ENCODE data around the gene TTC39A.
A peak's percentile ranks its signal among the peaks of the same experiment; 100 is the strongest.
"Not testable (repeated sequence)": the region's sequence is repeated elsewhere in the genome, so short reads cannot be mapped to it uniquely, and the experiment has no call there.

The TTC39A gene

DNA sequence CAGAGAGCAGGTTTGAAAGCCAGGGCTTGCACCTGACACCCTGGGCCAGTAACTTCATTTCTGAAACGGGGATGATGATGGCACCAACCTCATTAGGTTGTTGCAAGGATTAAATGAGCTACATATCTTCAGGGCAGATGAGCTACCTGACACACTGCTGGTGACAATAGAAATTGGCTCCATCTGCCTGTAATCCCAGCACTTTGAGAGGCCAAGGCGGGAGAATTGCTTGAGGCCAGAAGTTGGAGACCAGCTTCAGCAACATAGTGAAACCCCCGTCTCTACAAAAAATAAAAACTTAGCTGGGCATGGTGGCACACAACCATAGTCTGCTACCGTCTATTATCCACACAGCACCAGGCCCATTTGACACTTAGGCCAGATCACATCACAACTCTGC, 6.3 kb upstream of the TTC39A start:
- DNase-seq (ENCODE audit: low spot score), result no peak

DNA sequence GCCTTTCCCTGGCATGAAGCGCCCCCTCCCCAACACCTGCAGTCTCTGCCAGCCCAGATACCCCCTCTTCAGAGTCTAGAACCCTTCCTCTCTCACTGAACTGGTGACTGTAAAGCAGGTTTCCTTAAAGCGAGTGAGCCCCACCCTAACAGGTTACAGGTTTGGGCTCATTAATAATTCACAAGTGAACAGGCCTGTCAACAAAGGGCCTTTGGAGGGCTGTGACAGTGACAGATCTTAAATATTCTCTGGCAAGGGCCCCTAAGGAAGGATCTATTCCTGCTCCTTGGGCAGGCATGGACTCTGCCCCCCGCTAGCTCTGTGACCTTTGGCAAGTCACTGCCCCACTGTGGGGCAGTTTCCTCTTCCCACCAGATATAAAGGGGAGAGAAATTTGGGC, 5.6 kb upstream of the TTC39A start:
- no peak for DNase-seq (ENCODE audit: low spot score)

DNA sequence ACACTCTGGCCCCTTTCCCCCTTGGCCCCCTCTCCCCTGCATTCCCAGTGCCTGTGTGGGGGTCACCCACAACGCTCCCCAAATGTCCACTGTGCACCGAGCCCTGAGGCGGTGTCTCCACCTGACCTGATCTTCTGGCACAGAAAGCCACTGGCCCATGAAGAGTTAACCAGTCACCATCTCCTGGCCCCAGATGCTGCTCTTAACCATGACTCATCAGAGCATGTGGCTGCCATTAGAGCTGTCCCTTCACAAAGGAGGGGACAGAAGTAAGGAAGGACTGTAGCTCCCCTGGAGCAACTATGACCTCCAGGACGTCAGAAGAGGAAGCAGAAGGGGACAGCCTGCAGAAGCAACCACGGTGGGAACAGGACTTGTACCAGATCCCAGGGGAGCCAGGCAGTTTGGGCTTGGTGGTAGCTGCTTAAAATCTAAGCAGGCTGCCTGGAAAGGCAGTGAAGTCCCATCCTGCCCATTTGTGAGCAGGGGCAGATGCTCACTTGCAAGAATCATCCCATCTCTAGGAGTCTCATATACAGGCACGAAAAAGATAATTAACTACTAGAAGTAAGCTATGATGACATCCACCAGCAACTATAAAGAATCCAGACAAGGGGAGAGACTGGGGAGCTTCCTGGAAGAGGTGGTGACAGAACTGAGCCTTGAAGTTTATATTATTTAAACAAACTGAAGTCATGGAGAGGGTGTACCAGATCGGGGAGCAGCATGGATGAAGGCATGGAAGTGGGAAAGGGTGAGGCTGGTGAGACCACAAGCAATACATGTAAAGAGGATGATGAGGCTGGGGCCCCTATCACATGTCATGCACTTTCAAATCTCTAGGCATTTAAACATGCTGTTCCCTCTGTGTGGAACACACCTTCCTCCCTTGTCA, 1.1 kb upstream of the TTC39A start:
- peak; percentile 65 for DNase-seq (ENCODE audit: low spot score)

DNA sequence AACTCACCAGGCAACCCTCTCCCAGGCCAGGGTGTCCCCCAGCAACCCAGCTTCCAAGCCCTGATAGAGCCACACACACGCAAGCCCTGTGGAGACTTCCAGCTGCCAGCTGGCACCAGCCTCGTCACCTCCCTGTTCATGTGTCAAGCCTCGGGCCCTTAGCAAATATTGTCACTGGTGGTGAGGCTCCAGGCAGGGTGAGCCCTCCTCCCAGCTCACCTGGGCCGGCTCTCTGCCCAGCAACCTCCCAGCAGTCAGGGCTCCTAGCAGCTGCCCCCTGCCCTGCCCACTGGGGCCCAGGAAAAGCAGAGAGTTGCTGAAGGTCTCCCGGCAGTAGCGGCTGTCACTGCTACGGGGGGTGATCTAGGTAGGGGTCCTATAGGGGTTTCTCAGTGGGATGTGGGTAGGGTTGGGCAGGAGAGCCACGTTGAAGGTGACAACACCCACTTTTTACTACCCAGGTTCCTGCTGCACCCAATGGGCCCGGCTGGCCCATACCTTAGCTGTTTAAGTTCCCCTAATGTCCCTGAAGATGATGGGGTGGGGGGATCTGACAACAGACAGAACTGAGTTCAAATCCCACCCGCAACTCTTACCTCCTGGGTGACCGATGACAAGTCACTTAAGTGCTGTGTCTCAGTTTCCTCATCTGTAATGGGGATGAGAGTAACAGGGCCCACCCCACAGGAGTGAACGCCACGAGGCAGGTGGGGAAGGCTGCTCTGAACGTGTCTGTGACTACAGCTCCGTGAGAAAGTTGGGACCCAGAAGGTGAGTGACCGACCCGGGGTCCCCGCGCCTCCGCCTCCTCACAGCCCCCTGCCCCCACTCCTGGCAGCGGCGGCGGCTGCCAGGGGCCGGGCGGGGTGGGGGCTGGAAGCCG, 678 bp downstream of the TTC39A start:
- DNase-seq (ENCODE audit: low spot score), result no peak

DNA sequence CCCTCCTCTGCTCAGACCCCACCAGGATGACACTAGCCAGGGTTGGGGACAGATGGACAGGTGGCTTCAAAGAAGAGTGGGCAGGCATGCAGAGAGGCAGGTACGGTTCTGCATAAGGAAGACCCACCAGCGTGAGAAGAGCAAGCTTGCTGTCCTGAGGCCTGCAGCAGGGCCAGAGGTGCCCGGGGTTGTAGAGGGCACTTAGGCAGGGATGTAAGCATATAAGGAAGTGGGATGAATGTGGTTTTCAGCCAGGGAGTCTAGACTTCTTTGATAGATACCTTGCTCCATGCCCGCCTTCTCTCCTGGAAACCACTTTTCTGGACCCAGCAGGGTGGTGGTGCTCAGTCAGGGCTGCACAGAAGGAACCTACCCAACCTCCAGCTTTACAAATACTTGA, 1.4 kb downstream of the TTC39A start:
- DNase-seq (ENCODE audit: low spot score), result no peak

DNA sequence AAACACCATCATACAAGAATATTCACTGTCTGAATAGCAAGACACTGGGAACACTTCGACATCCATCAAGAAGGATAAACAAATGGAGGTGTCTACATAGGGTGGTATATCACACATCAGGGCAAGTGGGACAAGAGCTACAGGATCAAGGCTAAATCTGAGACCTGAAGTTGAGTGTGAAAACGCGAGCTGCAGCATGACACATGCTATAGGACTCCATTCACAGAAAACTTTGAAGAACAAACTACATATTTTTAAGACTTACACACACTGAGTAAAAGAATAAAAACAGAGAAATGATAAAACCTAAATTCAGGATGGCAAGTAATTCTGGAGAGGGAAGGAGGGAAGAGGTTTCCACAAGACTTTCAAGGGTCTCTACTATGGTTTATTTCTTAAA, 2.1 kb downstream of the TTC39A start:
- DNase-seq (ENCODE audit: low spot score), result no peak

DNA sequence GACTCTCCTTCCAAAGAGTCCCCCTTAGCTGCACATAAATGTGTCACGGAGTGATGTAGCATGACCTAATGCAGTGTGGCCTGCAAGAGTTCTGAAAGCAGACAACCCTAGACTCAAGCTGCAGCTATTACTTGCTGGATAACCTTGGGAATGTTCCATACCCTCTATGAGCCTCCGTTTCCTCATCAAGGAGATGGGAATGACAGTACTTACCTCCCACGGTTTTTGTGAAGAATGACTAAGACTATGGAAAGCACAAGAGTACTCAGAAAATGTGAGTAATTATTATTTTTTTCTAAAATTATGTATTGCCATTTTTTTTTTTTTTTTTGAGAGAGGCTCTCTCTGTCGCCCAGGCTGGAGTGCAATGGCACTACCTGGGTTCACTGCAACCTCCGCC, 3.0 kb downstream of the TTC39A start:
- no peak for DNase-seq (ENCODE audit: low spot score)

DNA sequence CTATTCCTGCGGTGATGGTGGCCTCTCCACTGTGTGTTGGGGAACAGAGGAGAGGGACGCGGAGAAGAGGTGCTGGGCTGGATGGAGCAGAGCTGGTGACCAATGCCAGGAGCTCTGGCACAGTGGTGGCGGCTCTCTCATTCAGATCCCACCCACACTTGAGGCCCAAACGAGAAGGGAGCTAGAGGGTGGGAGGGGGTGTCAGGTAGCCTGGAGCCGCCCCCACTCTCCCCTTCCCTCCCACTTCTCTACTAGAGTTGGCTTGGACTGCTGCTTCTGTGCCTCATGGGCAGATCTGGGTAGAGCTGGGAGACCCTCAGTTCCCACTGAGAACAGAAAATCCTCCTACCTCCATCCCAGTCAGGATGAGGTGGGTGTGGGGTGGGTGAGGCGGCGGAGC, 3.5 kb downstream of the TTC39A start:
- no peak for DNase-seq (ENCODE audit: low spot score)

DNA sequence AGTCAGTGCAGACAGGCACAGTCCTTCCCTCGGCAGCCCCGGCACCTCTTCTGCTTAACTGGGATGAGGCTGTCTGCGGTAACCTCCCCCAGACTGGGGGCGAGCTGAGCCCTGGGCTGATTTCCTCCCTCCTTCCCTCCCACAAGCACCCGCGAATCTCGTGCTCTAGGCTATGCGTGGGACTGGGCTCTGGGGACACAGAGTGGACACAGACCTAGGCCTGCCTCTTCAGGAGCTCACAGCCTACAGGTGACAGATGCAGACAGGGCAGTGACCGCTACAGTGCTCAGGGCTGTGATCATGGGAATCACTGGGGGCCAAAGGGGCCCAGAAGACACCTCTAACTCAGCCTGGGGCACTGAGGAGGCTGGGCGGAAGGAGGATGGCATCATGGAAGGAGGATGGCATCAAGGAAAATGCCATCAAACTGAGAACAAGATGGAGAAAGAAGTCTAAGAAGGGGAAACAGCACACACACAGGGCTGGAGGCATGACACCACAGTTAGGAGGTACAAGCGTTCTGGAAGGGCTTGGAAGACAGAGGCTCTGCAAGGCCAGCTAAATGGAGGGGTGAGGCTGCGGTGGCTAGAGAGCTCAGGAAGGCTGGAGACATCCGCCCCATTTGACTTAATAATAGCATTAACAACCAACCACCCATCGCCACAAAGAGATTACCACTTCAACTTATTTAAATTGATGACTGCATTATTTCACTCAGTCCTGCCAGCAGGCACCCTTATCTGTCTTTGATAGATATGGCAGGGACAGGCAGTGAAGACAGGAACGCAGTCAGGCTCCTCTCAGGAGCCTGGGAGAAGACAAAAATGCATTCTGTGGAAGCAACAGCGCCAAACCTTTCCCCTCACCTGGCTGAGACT, 4.2 kb downstream of the TTC39A start:
- no peak for DNase-seq (ENCODE audit: low spot score)

DNA sequence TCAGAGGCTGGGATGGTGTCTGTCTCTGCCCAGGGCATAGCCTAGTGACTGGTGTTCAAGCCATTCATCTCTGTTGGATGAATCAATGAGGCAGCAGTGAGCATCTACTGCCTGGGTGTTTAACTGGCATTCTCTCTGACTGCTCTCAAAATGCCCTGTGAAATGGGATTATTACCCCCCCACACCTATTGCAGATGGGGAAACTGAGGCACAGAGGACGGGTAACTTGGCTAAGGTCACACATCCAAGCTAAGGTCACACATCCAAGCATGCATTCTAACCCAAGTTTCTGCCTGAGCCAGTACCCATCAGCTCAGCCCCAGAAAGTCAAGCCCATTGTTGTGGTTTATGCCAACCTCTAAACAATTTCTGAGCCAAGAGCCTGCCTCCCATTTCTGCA, 5.0 kb downstream of the TTC39A start:
- no peak for DNase-seq (ENCODE audit: low spot score)

DNA sequence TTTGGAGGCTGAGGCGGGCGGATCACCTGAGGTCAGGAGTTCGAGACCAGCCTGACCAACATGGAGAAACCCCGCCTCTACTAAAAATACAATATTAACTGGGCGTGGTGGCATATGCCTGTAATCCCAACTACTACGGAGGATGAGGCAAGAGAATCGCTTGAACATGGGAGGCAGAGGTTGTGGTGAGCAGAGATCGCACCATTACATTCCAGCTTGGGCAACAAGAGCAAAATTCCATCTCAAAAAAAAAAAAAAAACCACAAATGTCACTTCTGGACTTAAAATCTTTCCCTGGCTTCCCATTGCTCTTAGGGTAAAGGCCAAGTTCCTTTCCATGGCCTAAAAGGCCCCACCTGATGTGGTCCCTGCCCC, 5.4 kb downstream of the TTC39A start:
- DNase-seq (ENCODE audit: low spot score), result not testable (repeated sequence)

DNA sequence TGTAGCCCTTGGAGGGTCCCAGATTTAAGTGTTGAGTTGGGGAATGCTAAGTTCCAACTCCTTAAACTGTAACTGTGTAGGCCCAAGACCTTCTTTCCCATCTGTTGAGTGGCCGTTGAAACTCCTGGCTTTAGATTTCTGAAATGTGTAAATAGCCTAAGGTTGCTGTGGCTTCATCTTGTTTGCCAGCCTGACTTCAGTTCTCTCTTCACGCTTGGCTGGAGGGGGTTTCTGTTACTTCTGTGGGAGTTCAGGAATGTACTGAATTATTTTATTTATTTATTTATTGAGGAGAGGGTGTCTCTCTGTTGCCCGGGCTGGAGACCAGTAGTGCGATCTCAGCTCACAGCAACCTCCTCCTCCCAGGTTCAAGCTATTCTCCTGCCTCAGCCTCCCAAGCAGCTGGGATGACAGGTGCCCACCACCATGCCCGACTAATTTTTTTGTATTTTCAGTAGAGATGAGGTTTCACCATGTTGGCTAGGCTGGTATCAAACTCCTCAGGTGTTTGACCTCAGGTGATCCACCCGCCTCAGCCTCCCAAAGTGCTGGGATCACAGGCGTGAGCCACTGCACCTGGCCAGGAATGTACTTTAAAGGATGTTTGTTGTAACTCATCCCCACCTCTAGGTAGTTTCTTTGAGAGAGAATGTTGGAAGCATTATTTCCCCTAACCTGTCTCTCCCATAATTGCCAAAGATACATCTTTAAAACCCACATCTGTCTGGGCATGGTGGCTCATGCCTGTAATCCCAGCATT, 5.9 kb downstream of the TTC39A start:
- no peak for DNase-seq (ENCODE audit: low spot score)

DNA sequence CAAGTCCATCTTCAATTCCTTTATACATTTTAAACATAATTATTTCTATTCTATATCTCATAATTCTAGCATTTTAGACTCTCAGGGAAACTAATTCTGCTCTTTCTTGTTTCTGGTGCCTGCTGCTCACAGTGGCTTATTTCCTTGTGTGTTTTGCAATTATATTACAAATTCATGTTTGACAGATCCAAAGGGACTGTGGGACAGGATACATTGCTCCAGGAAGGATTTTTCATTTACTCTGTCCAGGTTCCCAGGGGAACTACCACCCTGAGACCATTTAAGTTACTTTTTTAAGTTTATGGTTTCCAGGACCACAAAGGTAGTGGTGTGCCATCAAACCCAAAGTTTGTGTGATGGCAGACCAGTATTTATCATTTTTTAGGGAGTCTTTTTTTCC, 6.6 kb downstream of the TTC39A start:
- DNase-seq (ENCODE audit: low spot score), result no peak

DNA sequence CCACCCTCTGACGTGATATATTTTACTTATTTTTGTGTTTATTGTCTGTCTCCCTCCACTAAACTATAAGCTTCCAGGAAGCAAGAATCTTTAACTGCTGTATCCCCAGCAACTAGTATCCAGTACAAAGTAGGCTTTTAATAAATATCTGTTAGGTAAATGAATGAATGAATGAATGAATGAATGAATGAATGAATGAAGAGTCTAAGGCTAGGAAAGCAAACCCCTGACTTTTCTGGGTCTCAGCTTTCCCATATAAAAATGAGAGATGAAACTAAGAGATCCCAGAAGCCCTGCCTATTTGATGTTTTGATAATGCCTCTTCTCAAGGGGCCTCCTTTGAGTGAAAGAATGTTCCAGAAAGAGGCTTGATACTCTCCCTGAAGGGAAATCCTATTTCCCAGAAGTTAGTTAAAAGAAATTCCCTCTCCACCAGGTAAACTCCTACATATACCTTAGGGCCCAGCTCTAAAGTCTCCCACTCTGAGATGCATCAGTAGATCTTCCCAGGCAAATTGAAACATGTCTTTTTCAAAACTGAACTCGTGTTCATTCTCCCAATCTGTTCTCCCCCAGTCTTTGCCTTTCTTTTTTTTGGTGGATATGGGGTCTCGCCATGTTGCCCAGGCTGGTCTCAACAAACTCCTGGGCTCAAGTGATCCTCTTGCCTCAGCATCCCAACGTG, 7.8 kb downstream of the TTC39A start:
- no peak for DNase-seq (ENCODE audit: low spot score)

DNA sequence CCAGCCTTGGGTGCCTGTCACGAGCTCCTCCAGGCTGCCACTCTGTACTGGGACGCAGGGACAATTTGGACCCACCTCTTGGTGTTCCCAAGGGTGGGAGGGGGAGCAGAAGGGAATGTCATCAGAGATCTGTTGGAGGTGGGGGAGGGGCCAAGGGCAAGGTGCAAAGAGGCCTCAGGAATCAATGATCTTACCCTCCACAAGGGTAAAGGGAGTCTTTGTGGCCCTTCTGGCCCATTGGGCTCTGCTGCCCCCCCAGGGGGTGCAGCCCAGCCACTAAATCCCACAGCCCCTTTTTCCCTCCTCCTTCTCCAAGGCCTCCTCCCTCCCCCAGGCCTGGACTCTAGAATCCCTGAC, 8.5 kb downstream of the TTC39A start:
- DNase-seq (ENCODE audit: low spot score), result no peak

DNA sequence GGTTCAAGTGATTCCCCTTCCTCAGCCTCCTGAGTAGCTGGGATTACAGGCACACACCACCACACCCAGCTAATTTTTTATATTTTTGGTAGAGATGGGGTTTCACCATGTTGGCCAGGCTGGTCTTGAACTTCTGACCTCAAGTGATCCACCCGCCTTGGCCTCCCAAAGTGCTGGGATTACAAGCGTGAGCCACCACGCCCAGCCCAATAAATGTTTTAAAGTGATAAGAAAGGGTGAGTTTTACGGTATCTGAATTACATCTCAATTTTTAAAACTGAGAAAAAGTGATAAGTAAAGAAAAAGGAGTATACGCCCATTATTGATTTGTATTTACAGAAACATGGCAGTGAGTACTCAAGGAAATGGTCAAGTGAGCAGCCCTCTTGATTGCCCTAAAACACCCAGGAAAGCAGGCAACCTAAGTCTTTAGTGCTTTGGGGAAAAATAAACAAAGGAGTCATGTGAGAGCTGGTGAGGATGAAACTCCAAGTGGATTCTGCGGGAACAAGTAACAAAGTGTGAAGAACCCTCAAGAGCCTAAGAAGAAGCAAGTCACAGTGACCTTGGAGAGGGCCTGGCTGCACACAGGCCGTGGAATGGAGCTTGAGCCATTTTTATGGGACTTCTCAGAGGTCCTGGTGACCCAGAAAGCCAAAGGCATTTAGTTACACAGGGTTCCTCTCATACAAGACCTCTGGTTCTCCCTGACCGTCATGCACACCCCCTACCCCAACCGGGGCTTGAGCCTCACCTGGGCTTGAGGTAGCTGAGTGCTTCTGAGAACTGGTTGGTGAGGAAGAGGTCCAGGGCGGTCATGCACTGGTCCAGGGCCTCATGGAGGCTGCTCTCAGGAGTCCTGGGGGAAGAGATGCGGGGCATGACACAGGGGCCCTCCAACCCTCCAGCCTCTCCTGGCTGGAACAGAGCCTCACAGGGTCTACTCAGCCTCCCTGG, 9.1 kb downstream of the TTC39A start:
- DNase-seq (ENCODE audit: low spot score), result no peak

DNA sequence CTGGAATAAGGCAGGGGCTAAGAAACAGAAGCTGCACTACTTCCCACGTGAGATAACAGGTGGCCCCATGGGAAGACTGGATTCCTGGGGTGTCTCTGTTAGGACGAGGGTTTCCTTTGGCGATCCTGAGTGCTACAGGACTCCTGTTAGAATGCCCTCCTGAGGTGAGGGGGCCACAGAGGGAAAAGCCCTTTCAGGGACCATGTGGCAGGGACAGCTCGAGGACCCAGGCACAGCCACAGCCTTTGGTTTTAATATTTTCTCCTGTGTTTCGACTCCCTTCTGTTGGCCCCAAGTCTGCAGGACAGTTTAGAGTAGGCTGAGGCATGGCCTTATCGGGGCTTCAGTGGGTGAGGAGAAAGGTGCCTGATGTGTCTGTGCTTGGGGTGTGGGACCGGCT, 12.6 kb downstream of the TTC39A start:
- DNase-seq (ENCODE audit: low spot score), result no peak

DNA sequence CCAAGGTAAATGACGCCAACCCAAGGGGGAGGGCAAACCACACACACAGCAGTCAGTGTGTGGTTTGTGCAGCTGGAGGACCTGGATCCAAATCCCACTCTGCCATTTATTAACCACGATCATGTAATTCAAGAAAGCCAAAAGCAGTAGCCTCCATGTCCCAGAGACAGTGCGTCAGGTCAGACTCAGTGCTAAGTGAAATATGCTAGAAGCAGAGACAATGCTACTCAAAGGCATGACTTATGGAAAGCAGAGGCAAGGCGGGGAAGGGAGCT, 13.6 kb downstream of the TTC39A start:
- DNase-seq (ENCODE audit: low spot score), result no peak

DNA sequence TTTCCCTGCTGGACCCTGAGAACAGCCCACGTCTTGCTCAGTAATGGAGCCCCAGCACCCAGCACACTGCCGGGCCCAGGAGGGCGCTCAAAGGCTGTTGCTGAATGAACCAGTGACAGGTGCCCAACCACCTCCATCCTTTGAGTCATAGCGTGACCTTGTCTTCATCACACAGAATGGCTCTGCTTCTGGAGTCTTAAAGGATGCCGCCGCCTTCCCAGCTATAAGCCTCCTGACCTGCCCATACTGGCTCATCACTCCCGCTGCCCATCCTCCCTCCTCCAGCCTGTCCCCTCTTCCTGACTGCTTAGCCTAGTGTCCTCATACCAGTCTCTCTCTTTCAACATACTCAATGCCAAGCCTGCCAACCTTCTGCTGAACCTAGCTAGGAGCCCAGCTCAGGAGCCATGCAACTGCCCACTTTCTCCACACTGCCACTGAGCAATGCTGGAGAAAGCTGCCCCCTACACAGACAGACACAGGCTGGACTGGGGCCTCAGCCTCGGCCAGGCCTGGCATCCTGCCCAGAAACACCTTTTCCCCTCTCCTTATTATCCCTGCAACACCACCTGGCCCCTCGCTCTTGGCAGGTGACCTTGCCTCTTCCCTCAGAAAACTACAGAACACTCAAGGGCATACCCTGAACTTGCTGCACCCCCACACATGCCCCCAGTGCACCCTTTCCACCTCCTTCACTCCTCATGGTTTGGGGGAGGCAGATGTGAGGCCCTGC, 14.1 kb downstream of the TTC39A start:
- no peak for DNase-seq (ENCODE audit: low spot score)
